H9 (cell line): ENCODE measurements around the gene KAZN. TPM values are rescaled to one million over a fixed set of nuclear protein-coding genes. Genes with fewer than 3 reads are reported as not detected.

Source experiments
- DNase-seq: peaks from one replicate; pipeline ENCODE4 v3.0.0-alpha.2; 2017
- H2AFZ ChIP-seq: one replicate; pipeline ENCODE4 v1.6.1; 2013; ENCODE audit warnings: mild to moderate bottlenecking, low read length, control low read depth, moderate library complexity
- H2AK5ac ChIP-seq: 2 replicates; pipeline ENCODE4 v1.6.1; 2013; ENCODE audit warnings: low read length, control low read depth, mixed read lengths; ENCODE audit not compliant: insufficient read length
- H2BK120ac ChIP-seq: one replicate; pipeline ENCODE4 v1.6.1; 2013; ENCODE audit warnings: low read depth, mild to moderate bottlenecking, low read length, control low read depth, inconsistent platforms; ENCODE audit not compliant: poor library complexity, severe bottlenecking
- H2BK12ac ChIP-seq: 2 replicates; pipeline ENCODE4 v1.6.1; 2013; ENCODE audit warnings: low read length, control low read depth, mixed read lengths, low read depth; ENCODE audit not compliant: insufficient read length
- H2BK15ac ChIP-seq: 2 replicates; pipeline ENCODE4 v1.6.1; 2013; ENCODE audit warnings: low read depth, low read length, control low read depth
- H2BK20ac ChIP-seq: one replicate; pipeline ENCODE4 v1.6.1; 2013; ENCODE audit warnings: low read depth, mild to moderate bottlenecking, low read length, control low read depth, inconsistent platforms; ENCODE audit not compliant: poor library complexity, severe bottlenecking
- H2BK5ac ChIP-seq: 2 replicates; pipeline ENCODE4 v1.6.1; 2013; ENCODE audit warnings: low read length, control low read depth, mixed read lengths; ENCODE audit not compliant: insufficient read length
- H3K14ac ChIP-seq: 2 replicates; pipeline ENCODE4 v1.6.1; 2013; ENCODE audit warnings: low read length, control low read depth; ENCODE audit not compliant: insufficient read depth
- H3K18ac ChIP-seq: 2 replicates; pipeline ENCODE4 v1.6.1; 2013; ENCODE audit warnings: low read depth, mild to moderate bottlenecking, mixed read lengths, low read length, control low read depth; ENCODE audit not compliant: insufficient read length
- H3K23ac ChIP-seq: 2 replicates; pipeline ENCODE4 v1.6.1; 2013; ENCODE audit warnings: low read length, control low read depth, mixed read lengths, low read depth; ENCODE audit not compliant: insufficient read length
- H3K23me2 ChIP-seq: 2 replicates; pipeline ENCODE4 v1.6.1; 2013; ENCODE audit warnings: low read depth, mild to moderate bottlenecking, mixed read lengths, low read length, control low read depth; ENCODE audit not compliant: insufficient read length, poor library complexity, severe bottlenecking
- H3K27ac ChIP-seq: 2 replicates; pipeline ENCODE4 v1.5.1; 2013; ENCODE audit warnings: low read length, control low read depth, mixed read lengths, low read depth; ENCODE audit not compliant: insufficient read length
- H3K27me3 ChIP-seq: 2 replicates; pipeline ENCODE4 v1.6.1; 2013; ENCODE audit warnings: low read length, control low read depth, inconsistent platforms; ENCODE audit not compliant: insufficient read depth
- H3K4ac ChIP-seq: 2 replicates; pipeline ENCODE4 v1.6.1; 2013; ENCODE audit warnings: low read depth, mild to moderate bottlenecking, control low read depth, inconsistent platforms, low read length, moderate library complexity
- H3K4me1 ChIP-seq: 2 replicates; pipeline ENCODE4 v1.6.1; 2013; ENCODE audit warnings: low read length, control low read depth, inconsistent platforms; ENCODE audit not compliant: insufficient read depth
- H3K4me2 ChIP-seq: 2 replicates; pipeline ENCODE4 v1.6.1; 2013; ENCODE audit warnings: low read length, control low read depth, mixed read lengths; ENCODE audit not compliant: insufficient read length, insufficient read depth
- H3K56ac ChIP-seq: 2 replicates; pipeline ENCODE4 v1.6.1; 2013; ENCODE audit warnings: low read depth, mild to moderate bottlenecking, mixed read lengths, low read length, control low read depth; ENCODE audit not compliant: insufficient read length
- H3K79me1 ChIP-seq: 2 replicates; pipeline ENCODE4 v1.6.1; 2013; ENCODE audit warnings: low read depth, mild to moderate bottlenecking, moderate library complexity, low read length, control low read depth, inconsistent platforms; ENCODE audit not compliant: insufficient read depth, poor library complexity, severe bottlenecking
- H3K79me2 ChIP-seq: 2 replicates; pipeline ENCODE4 v1.6.1; 2013; ENCODE audit warnings: low read length, control low read depth, inconsistent platforms; ENCODE audit not compliant: insufficient read depth
- H3K9ac ChIP-seq: 2 replicates; pipeline ENCODE4 v1.6.1; 2013; ENCODE audit warnings: low read length, control low read depth, mixed read lengths; ENCODE audit not compliant: insufficient read length; ENCODE audit errors: extremely low read depth
- H3K9me3 ChIP-seq: one replicate; pipeline ENCODE4 v1.6.1; 2013; ENCODE audit warnings: low read depth, low read length, inconsistent platforms; ENCODE audit not compliant: control insufficient read depth
- H3T11ph ChIP-seq: one replicate; pipeline ENCODE4 v1.6.1; 2013; ENCODE audit warnings: mild to moderate bottlenecking, low read length, control low read depth, inconsistent platforms
- H4K20me1 ChIP-seq: one replicate; pipeline ENCODE4 v1.6.1; 2013; ENCODE audit not compliant: control insufficient read depth, insufficient read length, insufficient read depth
- H4K5ac ChIP-seq: 2 replicates; pipeline ENCODE4 v1.6.1; 2013; ENCODE audit warnings: low read depth, mild to moderate bottlenecking, mixed read lengths, low read length, control low read depth; ENCODE audit not compliant: insufficient read length
- H4K8ac ChIP-seq: replicated peaks from 2 replicates; pipeline ENCODE4 v1.6.1; 2013; ENCODE audit warnings: low read length, control low read depth, mixed read lengths, low read depth; ENCODE audit not compliant: insufficient read length
- H4K91ac ChIP-seq: 2 replicates; pipeline ENCODE4 v1.6.1; 2013; ENCODE audit warnings: low read depth, mild to moderate bottlenecking, moderate library complexity, mixed read lengths, low read length, control low read depth; ENCODE audit not compliant: insufficient read length
- H3K27ac Mint-ChIP-seq, 3 experiments: 2 replicates in 2 of 3; 3 replicates in 1 of 3; pipeline ENCODE4 v1.8.0; 2020 to 2021; ENCODE audit warnings: mixed read lengths in 3 of 3, mild to moderate bottlenecking in 1 of 3, moderate library complexity in 1 of 3
- H3K27me3 Mint-ChIP-seq: 2 replicates; pipeline ENCODE4 v1.8.0; 2021; ENCODE audit warnings: low read depth, mild to moderate bottlenecking, moderate library complexity, mixed read lengths
- H3K36me3 Mint-ChIP-seq, 3 experiments: 2 replicates in 2 of 3; 3 replicates in 1 of 3; pipeline ENCODE4 v1.8.0; 2020 to 2021; ENCODE audit warnings: low read depth in 3 of 3, mixed read lengths in 3 of 3; ENCODE audit not compliant: insufficient read depth in 1 of 3
- H3K4me1 Mint-ChIP-seq, 2 experiments: 2 replicates each; pipeline ENCODE4 v1.8.0; 2020; ENCODE audit warnings: mixed read lengths in 2 of 2
- H3K4me3 Mint-ChIP-seq, 2 experiments: 2 replicates in 1 of 2; 3 replicates in 1 of 2; pipeline ENCODE4 v1.8.0; 2020 to 2021; ENCODE audit warnings: mild to moderate bottlenecking in 2 of 2, mixed read lengths in 2 of 2, moderate library complexity in 1 of 2
- H3K9me3 Mint-ChIP-seq, 2 experiments: 2 replicates in 1 of 2; 3 replicates in 1 of 2; pipeline ENCODE4 v1.8.0; 2020; ENCODE audit warnings: mild to moderate bottlenecking in 2 of 2, mixed read lengths in 2 of 2, moderate library complexity in 1 of 2
- CTCF ChIP-seq: fragments of 200-600 bp; sonication (generic); conservative IDR thresholded peaks from 3 replicates; pipeline ENCODE4 v1.8.0; 2021; ENCODE audit warnings: antibody characterized with exemption, mild to moderate bottlenecking
- WGBS: extraction: QIAGEN DNeasy Blood & Tissue Kit; methylation state at CpG from one replicate; pipeline ENCODE4 v1.1.7; 2013; ENCODE audit warnings: missing lambda C conversion rate, low lambda C conversion rate, mixed read lengths; ENCODE audit not compliant: insufficient read length; ENCODE audit errors: extremely low coverage; 5-methylcytosine and 5-hydroxymethylcytosine counted together
- total RNA-seq: library from RNA; stranded (reverse); gene quantifications from 2 replicates; pipeline ENCODE4 v1.2.1, GENCODE V29; 2021

The KAZN gene
- total RNA-seq, 1 experiment from 2014 or later, result 7.6 TPM

DNA sequence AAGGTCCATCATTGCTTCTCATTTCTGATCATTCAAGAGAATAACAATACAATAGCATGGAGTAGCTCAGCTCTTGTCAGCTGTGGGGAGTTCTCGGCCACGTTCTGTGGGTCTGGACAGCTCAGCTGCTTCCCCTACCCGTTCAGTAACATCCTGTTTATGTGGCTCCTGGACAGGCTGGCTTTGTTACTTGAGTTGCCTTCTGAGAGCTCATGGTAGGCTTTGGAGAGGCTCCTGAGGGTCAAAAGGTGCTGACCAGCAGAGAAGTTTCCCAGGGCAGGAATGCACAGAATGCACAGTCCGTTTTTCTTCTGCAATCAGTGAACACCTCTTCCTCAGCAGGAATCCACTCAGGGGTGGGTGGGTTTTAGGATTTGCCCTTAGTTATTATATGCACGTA, 36.0 kb downstream of the KAZN start:
- Histone ChIP-seq H3K4me1 (no peaks in the 10 kb centered on the region), H3T11ph (no peak overlapping the region), H4K91ac (no peak overlapping the region), H2BK20ac (no peak overlapping the region), H4K5ac (no peak overlapping the region), H3K18ac (no peak overlapping the region), H3K14ac (no peak overlapping the region), H2BK15ac (no peak overlapping the region), H3K27ac (no peak overlapping the region), H4K8ac (no peak overlapping the region), H3K79me1 (no peaks in the 10 kb centered on the region), H3K56ac (no peak overlapping the region), H3K4ac (no peak overlapping the region), H4K20me1 (no peaks in the 10 kb centered on the region), H2BK120ac (no peak overlapping the region), H2AK5ac (no peak overlapping the region), H3K79me2 (no peaks in the 10 kb centered on the region), H3K27me3 (no peaks in the 10 kb centered on the region), H3K23ac (no peak overlapping the region), H2BK12ac (no peak overlapping the region), H2BK5ac (no peak overlapping the region), H3K23me2 (no peaks in the 10 kb centered on the region), H3K4me2 (no peak overlapping the region), H3K9me3 (no peaks in the 10 kb centered on the region), H3K9ac (no peak overlapping the region), H2AFZ (no peak overlapping the region)
- H3K9me3 Mint-ChIP-seq, result no peaks in the 10 kb centered on the region
- no peak overlapping the region for H3K4me3 Mint-ChIP-seq
- H3K27ac Mint-ChIP-seq, result no peak overlapping the region
- peaks cover under 1 to 7% of the 10 kb centered on the region in 2 experiments; a peak in 3 of 4 replicates for H3K4me1 Mint-ChIP-seq
- TF ChIP-seq CTCF, result no peak
- peaks cover 1% of the 10 kb centered on the region for H3K27me3 Mint-ChIP-seq
- no CpG with 5 or more reads among the region's 5 CpGs for WGBS
- DNase-seq, result no peak
- no peaks in the 10 kb centered on the region for H3K36me3 Mint-ChIP-seq
